HepG2 (cell line): Measurements from ENCODE around the gene ENSA. TPM values are rescaled to one million over a fixed set of nuclear protein-coding genes. Genes with fewer than 3 reads are reported as not detected.

ENCODE experiments used
- ATF1 ChIP-seq: IDR thresholded peaks from 2 replicates; pipeline ENCODE4 v1.6.1; 2016; ENCODE audit warnings: mild to moderate bottlenecking, control low read depth
- ATF7 ChIP-seq, 2 experiments: fragments of 450-650 bp in 1 of 2; sonication (generic) in 1 of 2; formaldehyde crosslinking in 1 of 2; IDR thresholded peaks; 2 replicates each; pipeline versions ENCODE4 v1.4.0 to v1.6.1; 2016 to 2020; ENCODE audit warnings: antibody characterized with exemption in 1 of 2, mild to moderate bottlenecking in 1 of 2, missing genetic modification reagents in 1 of 2
- CENPX ChIP-seq: sonication (generic); formaldehyde crosslinking; IDR thresholded peaks from 2 replicates; pipeline ENCODE4 v1.9.0; 2021; ENCODE audit warnings: mild to moderate bottlenecking, missing genetic modification reagents, moderate library complexity
- FOXA1 ChIP-seq, 2 experiments: fragments of 450-650 bp in 1 of 2; sonication (generic) in 1 of 2; formaldehyde crosslinking in 1 of 2; IDR thresholded peaks; 2 replicates each; pipeline versions ENCODE4 v1.4.0 to v1.6.1; 2016 to 2020; ENCODE audit warnings: missing genetic modification reagents in 1 of 2
- GLI4 ChIP-seq: sonication (generic); formaldehyde crosslinking; IDR thresholded peaks from 2 replicates; pipeline ENCODE4 v1.5.1; 2020; ENCODE audit warnings: missing genetic modification reagents, mild to moderate bottlenecking, moderate library complexity, borderline replicate concordance
- MED13 ChIP-seq: sonication (generic); formaldehyde crosslinking; IDR thresholded peaks from 2 replicates; pipeline ENCODE4 v1.5.0; 2020; ENCODE audit warnings: missing genetic modification reagents
- NKX3-1 ChIP-seq: sonication (generic); formaldehyde crosslinking; IDR thresholded peaks from 2 replicates; pipeline ENCODE4 v1.5.0; 2020; ENCODE audit warnings: missing genetic modification reagents
- PHB2 ChIP-seq: fragments of 450-650 bp; IDR thresholded peaks from 2 replicates; pipeline ENCODE4 v1.6.1; 2018; ENCODE audit not compliant: partially characterized antibody
- REPIN1 ChIP-seq: sonication (generic); formaldehyde crosslinking; IDR thresholded peaks from 2 replicates; pipeline ENCODE4 v1.8.0; 2022; ENCODE audit warnings: missing genetic modification reagents, low read depth, mild to moderate bottlenecking, borderline replicate concordance
- SMARCC2 ChIP-seq: fragments of 450-650 bp; IDR thresholded peaks from 2 replicates; pipeline ENCODE4 v1.6.1; 2017; ENCODE audit warnings: antibody characterized with exemption, mild to moderate bottlenecking
- ZBTB21 ChIP-seq: sonication (generic); formaldehyde crosslinking; IDR thresholded peaks from 2 replicates; pipeline ENCODE4 v1.4.0; 2020; ENCODE audit warnings: missing genetic modification reagents
- ZNF883 ChIP-seq: sonication (generic); formaldehyde crosslinking; IDR thresholded peaks from 2 replicates; pipeline ENCODE4 v1.5.1; 2020; ENCODE audit warnings: mild to moderate bottlenecking, missing genetic modification reagents; ENCODE audit errors: not compliant biosample characterization
- polyA plus RNA-seq, 8 experiments: library from polyadenylated mRNA; depleted of rRNA in 3 of 8; stranded (reverse) in 7 of 8; unstranded in 1 of 8; fragments of >200 nt; fragmentation: Illumina TruSeq in 4 of 8; extraction: Trizol in 4 of 8; gene quantifications; 2 replicates each; pipeline versions ENCODE4 v1.2.1 to v1.2.3, GENCODE V29; 2011 to 2016; ENCODE audit warnings: low read depth in 4 of 8, missing spikeins in 1 of 8, mixed read lengths in 1 of 8; ENCODE audit not compliant: insufficient read depth in 1 of 8
- total RNA-seq, 5 experiments: library from RNA; depleted of rRNA; stranded (reverse); fragments of >200 nt; fragmentation: Illumina TruSeq; extraction: Trizol; gene quantifications; 2 replicates each; pipeline ENCODE4 v1.2.3, GENCODE V29; 2016; ENCODE audit warnings: low read depth in 1 of 5
- TF ChIP-seq, protein P1 (sequence below): sonication (generic); formaldehyde crosslinking; IDR thresholded peaks from 2 replicates; pipeline ENCODE4 v1.9.0; 2021; ENCODE audit warnings: missing genetic modification reagents, mild to moderate bottlenecking, borderline replicate concordance
- TF ChIP-seq, protein P2 (sequence below): fragments of 450-650 bp; IDR thresholded peaks from 2 replicates; pipeline ENCODE4 v1.6.1; 2016
- TF ChIP-seq, protein P3 (sequence below): sonication (generic); formaldehyde crosslinking; IDR thresholded peaks from 2 replicates; pipeline ENCODE4 v1.4.0; 2020; ENCODE audit warnings: mild to moderate bottlenecking, missing genetic modification reagents

ENSA gene
- total and polyA plus RNA-seq, 2 of the 13 experiments (the other 11 are each of a cell fraction or from before 2014, with no cell fraction given), result 54.5 to 111 TPM

DNA sequence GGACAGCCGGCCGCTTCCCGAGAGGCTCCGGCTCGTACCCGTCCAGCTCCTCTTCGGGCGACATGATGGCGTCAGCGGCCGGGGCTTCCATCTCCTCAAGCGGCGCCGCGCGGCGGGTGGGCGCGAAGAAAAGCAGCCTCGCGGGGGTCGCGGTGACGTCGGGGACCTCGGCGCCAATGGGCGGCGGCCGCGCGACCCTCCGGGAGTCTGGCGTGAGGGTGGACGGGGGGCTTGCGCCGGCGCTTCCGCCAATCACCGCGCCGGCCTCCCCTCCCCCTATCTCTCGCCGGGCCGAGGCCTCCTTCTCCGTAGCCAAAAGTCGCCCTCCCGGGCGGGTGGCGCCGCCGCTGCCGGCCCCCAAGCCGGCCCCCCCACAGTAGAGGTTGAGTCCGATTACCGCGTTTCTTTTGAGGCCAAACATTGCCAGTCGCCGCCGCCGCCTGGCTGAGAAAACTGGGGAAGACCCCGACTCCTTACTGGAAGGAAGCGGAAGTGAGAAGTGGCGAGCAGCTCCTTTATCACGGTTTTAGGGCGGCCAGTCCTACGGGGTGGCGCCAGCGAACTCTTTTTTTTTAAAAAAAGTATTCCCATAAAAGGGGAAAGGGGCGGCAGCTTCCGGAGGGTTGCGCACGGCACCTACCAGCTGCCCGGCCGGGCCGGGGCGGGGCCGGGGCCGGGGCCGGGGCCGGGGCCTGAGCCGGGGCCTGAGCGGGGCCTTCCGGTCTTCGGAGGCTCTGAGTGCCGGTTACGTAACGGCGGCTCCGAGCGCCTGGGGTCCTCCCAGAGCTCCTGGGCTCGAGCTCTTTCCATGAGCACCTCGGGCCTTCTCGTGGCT, 50.1 kb downstream of the ENSA start, which contains the start of gene MCL1 (continued):
- TF ChIP-seq, protein P1, sequence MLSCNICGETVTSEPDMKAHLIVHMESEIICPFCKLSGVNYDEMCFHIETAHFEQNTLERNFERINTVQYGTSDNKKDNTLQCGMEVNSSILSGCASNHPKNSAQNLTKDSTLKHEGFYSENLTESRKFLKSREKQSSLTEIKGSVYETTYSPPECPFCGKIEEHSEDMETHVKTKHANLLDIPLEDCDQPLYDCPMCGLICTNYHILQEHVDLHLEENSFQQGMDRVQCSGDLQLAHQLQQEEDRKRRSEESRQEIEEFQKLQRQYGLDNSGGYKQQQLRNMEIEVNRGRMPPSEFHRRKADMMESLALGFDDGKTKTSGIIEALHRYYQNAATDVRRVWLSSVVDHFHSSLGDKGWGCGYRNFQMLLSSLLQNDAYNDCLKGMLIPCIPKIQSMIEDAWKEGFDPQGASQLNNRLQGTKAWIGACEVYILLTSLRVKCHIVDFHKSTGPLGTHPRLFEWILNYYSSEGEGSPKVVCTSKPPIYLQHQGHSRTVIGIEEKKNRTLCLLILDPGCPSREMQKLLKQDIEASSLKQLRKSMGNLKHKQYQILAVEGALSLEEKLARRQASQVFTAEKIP (CRISPR knock-in tag), result no peak
- 0 out of 2 replicates have a peak, but pooled peaks have one; percentile 9 for TF ChIP-seq REPIN1 (CRISPR knock-in tag)
- TF ChIP-seq ZBTB21 (CRISPR knock-in tag), result 0 out of 2 replicates have a peak, but pooled peaks have one; percentile 24
- TF ChIP-seq, protein P2, sequence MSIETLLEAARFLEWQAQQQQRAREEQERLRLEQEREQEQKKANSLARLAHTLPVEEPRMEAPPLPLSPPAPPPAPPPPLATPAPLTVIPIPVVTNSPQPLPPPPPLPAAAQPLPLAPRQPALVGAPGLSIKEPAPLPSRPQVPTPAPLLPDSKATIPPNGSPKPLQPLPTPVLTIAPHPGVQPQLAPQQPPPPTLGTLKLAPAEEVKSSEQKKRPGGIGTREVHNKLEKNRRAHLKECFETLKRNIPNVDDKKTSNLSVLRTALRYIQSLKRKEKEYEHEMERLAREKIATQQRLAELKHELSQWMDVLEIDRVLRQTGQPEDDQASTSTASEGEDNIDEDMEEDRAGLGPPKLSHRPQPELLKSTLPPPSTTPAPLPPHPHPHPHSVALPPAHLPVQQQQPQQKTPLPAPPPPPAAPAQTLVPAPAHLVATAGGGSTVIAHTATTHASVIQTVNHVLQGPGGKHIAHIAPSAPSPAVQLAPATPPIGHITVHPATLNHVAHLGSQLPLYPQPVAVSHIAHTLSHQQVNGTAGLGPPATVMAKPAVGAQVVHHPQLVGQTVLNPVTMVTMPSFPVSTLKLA, result no peak
- no peak for TF ChIP-seq SMARCC2
- TF ChIP-seq MED13 (CRISPR knock-in tag), result no peak
- TF ChIP-seq GLI4, result no peak
- TF ChIP-seq FOXA1 (IDR thresholded peaks at IDR 0.05), result no peak
- no peak for TF ChIP-seq FOXA1 (CRISPR knock-in tag; IDR thresholded peaks at IDR 0.05)
- TF ChIP-seq ATF1 (CRISPR knock-in tag), result no peak
- 0 out of 2 replicates have a peak, but pooled peaks have one; percentile 59 for TF ChIP-seq NKX3-1 (CRISPR knock-in tag)
- TF ChIP-seq CENPX (CRISPR knock-in tag), result no peak
- TF ChIP-seq, protein P3, sequence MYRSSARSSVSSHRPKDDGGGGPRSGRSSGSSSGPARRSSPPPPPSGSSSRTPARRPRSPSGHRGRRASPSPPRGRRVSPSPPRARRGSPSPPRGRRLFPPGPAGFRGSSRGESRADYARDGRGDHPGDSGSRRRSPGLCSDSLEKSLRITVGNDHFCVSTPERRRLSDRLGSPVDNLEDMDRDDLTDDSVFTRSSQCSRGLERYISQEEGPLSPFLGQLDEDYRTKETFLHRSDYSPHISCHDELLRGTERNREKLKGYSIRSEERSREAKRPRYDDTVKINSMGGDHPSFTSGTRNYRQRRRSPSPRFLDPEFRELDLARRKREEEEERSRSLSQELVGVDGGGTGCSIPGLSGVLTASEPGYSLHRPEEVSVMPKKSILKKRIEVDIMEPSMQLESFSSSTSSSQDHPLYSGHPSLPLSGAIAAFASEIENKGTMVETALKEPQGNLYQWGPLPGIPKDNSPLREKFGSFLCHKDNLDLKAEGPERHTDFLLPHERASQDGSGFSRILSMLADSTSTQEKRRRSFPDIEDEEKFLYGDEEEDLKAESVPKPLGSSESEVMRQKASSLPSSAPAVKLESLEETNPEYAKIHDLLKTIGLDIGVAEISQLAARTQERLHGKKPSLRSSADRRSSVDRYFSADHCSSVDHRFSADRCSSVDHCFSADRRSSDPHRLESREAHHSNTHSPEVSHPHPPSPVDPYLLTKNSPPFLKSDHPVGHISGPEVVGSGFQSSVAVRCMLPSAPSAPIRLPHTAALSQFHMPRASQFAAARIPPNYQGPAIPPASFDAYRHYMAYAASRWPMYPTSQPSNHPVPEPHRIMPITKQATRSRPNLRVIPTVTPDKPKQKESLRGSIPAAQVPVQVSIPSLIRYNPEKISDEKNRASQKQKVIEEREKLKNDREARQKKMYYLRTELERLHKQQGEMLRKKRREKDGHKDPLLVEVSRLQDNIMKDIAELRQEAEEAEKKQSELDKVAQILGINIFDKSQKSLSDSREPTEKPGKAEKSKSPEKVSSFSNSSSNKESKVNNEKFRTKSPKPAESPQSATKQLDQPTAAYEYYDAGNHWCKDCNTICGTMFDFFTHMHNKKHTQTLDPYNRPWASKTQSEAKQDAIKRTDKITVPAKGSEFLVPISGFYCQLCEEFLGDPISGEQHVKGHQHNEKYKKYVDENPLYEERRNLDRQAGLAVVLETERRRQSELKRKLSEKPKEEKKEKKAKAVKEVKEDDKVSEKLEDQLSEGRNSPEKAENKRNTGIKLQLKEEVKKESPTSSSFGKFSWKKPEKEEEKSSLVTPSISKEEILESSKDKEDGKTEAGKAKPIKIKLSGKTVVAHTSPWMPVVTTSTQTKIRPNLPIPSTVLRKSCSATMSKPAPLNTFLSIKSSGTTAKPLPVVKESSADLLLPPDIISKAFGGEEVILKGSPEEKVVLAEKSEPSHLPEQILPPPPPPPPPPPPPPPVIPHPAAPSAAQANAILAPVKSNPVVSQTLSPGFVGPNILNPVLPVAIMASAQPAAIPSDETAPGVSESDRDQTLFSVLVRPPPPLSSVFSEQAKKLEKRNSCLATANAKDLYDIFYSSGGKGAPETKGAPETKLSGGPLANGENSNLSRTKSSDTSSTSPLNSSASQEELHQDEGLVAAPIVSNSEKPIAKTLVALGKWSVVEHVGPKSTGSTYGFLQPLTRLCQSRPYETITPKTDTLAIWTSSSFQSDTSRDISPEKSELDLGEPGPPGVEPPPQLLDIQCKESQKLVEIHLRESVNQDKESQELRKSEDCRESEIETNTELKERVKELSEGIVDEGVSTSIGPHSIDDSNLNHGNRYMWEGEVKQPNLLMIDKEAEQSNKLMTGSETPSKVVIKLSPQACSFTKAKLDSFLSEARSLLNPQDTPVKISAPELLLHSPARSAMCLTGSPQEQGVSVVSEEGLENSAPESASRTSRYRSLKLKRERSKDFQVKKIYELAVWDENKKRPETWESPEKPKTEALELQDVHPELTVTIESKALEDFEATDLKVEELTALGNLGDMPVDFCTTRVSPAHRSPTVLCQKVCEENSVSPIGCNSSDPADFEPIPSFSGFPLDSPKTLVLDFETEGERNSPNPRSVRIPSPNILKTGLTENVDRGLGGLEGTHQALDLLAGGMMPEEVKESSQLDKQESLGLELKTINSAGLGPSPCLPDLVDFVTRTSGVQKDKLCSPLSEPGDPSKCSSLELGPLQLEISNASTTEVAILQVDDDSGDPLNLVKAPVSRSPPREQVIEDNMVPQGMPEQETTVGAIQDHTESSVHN (CRISPR knock-in tag), result no peak
- TF ChIP-seq PHB2, result no peak
- TF ChIP-seq ATF7 (IDR thresholded peaks at IDR 0.05), result no peak
- 0 out of 2 replicates have a peak, but pooled peaks have one; percentile 57 for TF ChIP-seq ATF7 (CRISPR knock-in tag; IDR thresholded peaks at IDR 0.05)
- peak; percentile 55 for TF ChIP-seq ZNF883 (CRISPR knock-in tag)
